HEK293 (cell line): Measurements from ENCODE around the gene TRAK1.

Experiments
- CTCF ChIA-PET: fragments of 350-600 bp; formaldehyde crosslinking; extraction: SDS; loops from one replicate; lab custom pipeline; 2021; ENCODE audit warnings: antibody characterized with exemption; lab: Yijun Ruan, JAX
- POLR2A ChIA-PET: fragments of 300-600 bp; formaldehyde crosslinking; extraction: SDS; loops from one replicate; lab custom pipeline; 2020; ENCODE audit warnings: antibody characterized with exemption, inconsistent platforms; lab: Yijun Ruan, JAX
- H3K27ac ChIP-seq: fragments of 200-500 bp; sonication (Bioruptor generic); 2 replicates; pipeline ENCODE4 v1.5.1; 2014; ENCODE audit warnings: low read depth, low read length, control low read depth, inconsistent platforms; ENCODE audit errors: extremely low read depth
- H3K36me3 ChIP-seq, 2 experiments: fragments of 200-500 bp in 1 of 2; sonication (Bioruptor generic) in 1 of 2; 1 replicate in 1 of 2; 2 replicates in 1 of 2; pipeline ENCODE4 v1.5.1; 2014 to 2017; ENCODE audit warnings: inconsistent platforms in 2 of 2, low read length in 2 of 2; ENCODE audit not compliant: control insufficient read depth in 2 of 2, insufficient read depth in 1 of 2
- H3K4me1 ChIP-seq: fragments of 200-500 bp; sonication (Bioruptor generic); 2 replicates; pipeline ENCODE4 v1.5.1; 2014; ENCODE audit warnings: mild to moderate bottlenecking, low read length, inconsistent platforms; ENCODE audit not compliant: control insufficient read depth, insufficient read depth
- H3K4me3 ChIP-seq: 2 replicates; pipeline ENCODE4 v1.5.1; 2011; ENCODE audit warnings: low read depth, mild to moderate bottlenecking, control low read depth, low read length, moderate library complexity
- H3K9me3 ChIP-seq: fragments of 200-500 bp; sonication (Bioruptor generic); 2 replicates; pipeline ENCODE4 v1.5.1; 2014; ENCODE audit warnings: low read depth, low read length, inconsistent platforms; ENCODE audit not compliant: control insufficient read depth, insufficient read depth
- CTCF ChIP-seq: fragments of 450-650 bp; formaldehyde crosslinking; IDR thresholded peaks from 2 replicates; pipeline ENCODE4 v1.5.1; 2016; ENCODE audit warnings: missing biosample characterization, missing genetic modification characterization
- EGR2 ChIP-seq: fragments of 450-650 bp; formaldehyde crosslinking; IDR thresholded peaks from 2 replicates; pipeline ENCODE4 v1.5.1; 2016; ENCODE audit warnings: low read depth, missing biosample characterization, missing genetic modification characterization
- GLIS1 ChIP-seq: fragments of 450-650 bp; formaldehyde crosslinking; IDR thresholded peaks from 2 replicates; pipeline ENCODE4 v1.5.1; 2016; ENCODE audit warnings: missing biosample characterization, missing genetic modification characterization
- SCRT1 ChIP-seq: fragments of 450-650 bp; formaldehyde crosslinking; IDR thresholded peaks from 2 replicates; pipeline ENCODE4 v1.5.1; 2016; ENCODE audit warnings: missing biosample characterization, missing genetic modification characterization, borderline replicate concordance
- ZBTB17 ChIP-seq: fragments of 450-650 bp; formaldehyde crosslinking; IDR thresholded peaks from 2 replicates; pipeline ENCODE4 v1.5.1; 2016; ENCODE audit warnings: missing biosample characterization, missing genetic modification characterization
- ZBTB21 ChIP-seq: fragments of 450-650 bp; formaldehyde crosslinking; IDR thresholded peaks from 2 replicates; pipeline ENCODE4 v1.5.1; 2017; ENCODE audit warnings: missing biosample characterization, missing genetic modification characterization
- ZBTB7A ChIP-seq: fragments of 450-650 bp; formaldehyde crosslinking; IDR thresholded peaks from 2 replicates; pipeline ENCODE4 v1.5.1; 2016; ENCODE audit warnings: low read depth, missing biosample characterization, missing genetic modification characterization
- ZBTB8A ChIP-seq: fragments of 450-650 bp; formaldehyde crosslinking; IDR thresholded peaks from 2 replicates; pipeline ENCODE4 v1.5.1; 2016; ENCODE audit warnings: missing biosample characterization, missing genetic modification characterization
- ZNF10 ChIP-seq: fragments of 450-650 bp; formaldehyde crosslinking; IDR thresholded peaks from 2 replicates; pipeline ENCODE4 v1.5.1; 2017; ENCODE audit warnings: missing biosample characterization, missing genetic modification characterization
- ZNF221 ChIP-seq: fragments of 450-650 bp; formaldehyde crosslinking; IDR thresholded peaks from 2 replicates; pipeline ENCODE4 v1.5.1; 2017; ENCODE audit warnings: missing biosample characterization, missing genetic modification characterization, borderline replicate concordance
- ZNF23 ChIP-seq: fragments of 450-650 bp; formaldehyde crosslinking; IDR thresholded peaks from 2 replicates; pipeline ENCODE4 v1.5.1; 2016; ENCODE audit warnings: missing biosample characterization, missing genetic modification characterization, borderline replicate concordance
- ZNF292 ChIP-seq: fragments of 450-650 bp; formaldehyde crosslinking; IDR thresholded peaks from 2 replicates; pipeline ENCODE4 v1.5.1; 2016; ENCODE audit warnings: low read depth, missing biosample characterization, missing genetic modification characterization, borderline replicate concordance
- ZNF302 ChIP-seq: fragments of 450-650 bp; formaldehyde crosslinking; IDR thresholded peaks from 2 replicates; pipeline ENCODE4 v1.5.1; 2016; ENCODE audit warnings: missing biosample characterization, missing genetic modification characterization, low read depth
- ZNF350 ChIP-seq: fragments of 450-650 bp; formaldehyde crosslinking; IDR thresholded peaks from 2 replicates; pipeline ENCODE4 v1.5.0; 2017; ENCODE audit warnings: missing biosample characterization, mild to moderate bottlenecking, missing genetic modification characterization
- ZNF518A ChIP-seq: fragments of 450-650 bp; formaldehyde crosslinking; conservative IDR thresholded peaks from 2 replicates; pipeline ENCODE4 v1.5.1; 2016; ENCODE audit warnings: low read depth, missing biosample characterization, missing genetic modification characterization
- ZNF555 ChIP-seq: fragments of 450-650 bp; formaldehyde crosslinking; conservative IDR thresholded peaks from 2 replicates; pipeline ENCODE4 v1.5.1; 2017; ENCODE audit warnings: missing biosample characterization, mild to moderate bottlenecking, missing genetic modification characterization, inconsistent platforms
- ZNF623 ChIP-seq: fragments of 450-650 bp; formaldehyde crosslinking; IDR thresholded peaks from 2 replicates; pipeline ENCODE4 v1.5.1; 2016; ENCODE audit warnings: missing biosample characterization, missing genetic modification characterization
- ZNF654 ChIP-seq: fragments of 450-650 bp; formaldehyde crosslinking; IDR thresholded peaks from 2 replicates; pipeline ENCODE4 v1.5.1; 2016; ENCODE audit warnings: low read depth, missing biosample characterization, missing genetic modification characterization
- ZNF692 ChIP-seq: fragments of 450-650 bp; formaldehyde crosslinking; IDR thresholded peaks from 2 replicates; pipeline ENCODE4 v1.5.1; 2016; ENCODE audit warnings: missing biosample characterization, missing genetic modification characterization
- ZNF701 ChIP-seq: fragments of 450-650 bp; formaldehyde crosslinking; IDR thresholded peaks from 2 replicates; pipeline ENCODE4 v1.5.1; 2016; ENCODE audit warnings: missing biosample characterization, missing genetic modification characterization
- ZNF707 ChIP-seq: fragments of 450-650 bp; formaldehyde crosslinking; IDR thresholded peaks from 2 replicates; pipeline ENCODE4 v1.5.1; 2016; ENCODE audit warnings: missing biosample characterization, missing genetic modification characterization
- ZNF777 ChIP-seq: fragments of 450-650 bp; formaldehyde crosslinking; IDR thresholded peaks from 2 replicates; pipeline ENCODE4 v1.5.1; 2017; ENCODE audit warnings: missing biosample characterization, missing genetic modification characterization, borderline replicate concordance
- ZNF837 ChIP-seq: fragments of 450-650 bp; formaldehyde crosslinking; IDR thresholded peaks from 2 replicates; pipeline ENCODE4 v1.5.1; 2016; ENCODE audit warnings: missing biosample characterization, missing genetic modification characterization
- ZSCAN30 ChIP-seq: fragments of 450-650 bp; IDR thresholded peaks from 2 replicates; pipeline ENCODE4 v1.5.1; 2018; ENCODE audit warnings: missing biosample characterization, mild to moderate bottlenecking, missing genetic modification characterization, moderate library complexity

The TRAK1 gene

GRCh38 chr3:42189736-42190135, 98.6 kb downstream of the TRAK1 start (continued):
- TF ChIP-seq ZNF707 (tag by site-specific recombination), result no peak
- 0 out of 2 replicates have a peak, but pooled peaks have one; percentile 27 for TF ChIP-seq ZBTB8A (tag by site-specific recombination)
- no peak for TF ChIP-seq ZNF302

GRCh38 chr3:42190701-42191442, 99.7 kb downstream of the TRAK1 start:
- TF ChIP-seq ZNF777 (tag by site-specific recombination) (no peak), EGR2 (no peak), ZNF654 (tag by site-specific recombination) (peak; percentile 50), ZNF10 (no peak), ZNF555 (tag by site-specific recombination) (no peak), ZNF692 (tag by site-specific recombination) (no peak), GLIS1 (no peak), ZNF23 (tag by site-specific recombination) (no peak), ZBTB17 (tag by site-specific recombination) (peak; percentile 55; the same call in 1 of the 2 replicates), ZSCAN30 (tag by site-specific recombination) (no peak), ZNF837 (tag by site-specific recombination) (no peak), ZBTB7A (no peak), ZNF292 (tag by site-specific recombination) (no peak), CTCF (peak; percentile 74), ZNF221 (tag by site-specific recombination) (no peak), ZNF350 (tag by site-specific recombination) (no peak), ZNF707 (tag by site-specific recombination) (no peak), SCRT1 (tag by site-specific recombination) (peak; percentile 46; the same call in 1 of the 2 replicates), ZBTB21 (no peak), ZNF518A (tag by site-specific recombination) (no peak), ZNF623 (no peak), ZNF701 (tag by site-specific recombination) (no peak)
- TF ChIP-seq, all 188 proteins: peak for 4
- H3K4me1 ChIP-seq, result no peaks in the 10 kb centered on the region
- CTCF ChIA-PET, result interaction anchor here (0.5 to 4.1 kb wide), 35 partner anchors 8 to 1864 kb away, joined by 3 to 83 read pairs (median 5); no protein-coding TSS in a partner anchor
- H3K27ac ChIP-seq, result no peak overlapping the region
- H3K4me3 ChIP-seq, result no peak overlapping the region
- H3K9me3 ChIP-seq, result no peaks in the 10 kb centered on the region
- POLR2A ChIA-PET, result interaction anchor here (0.6 kb wide), 1 partner anchor 250 kb away, joined by 3 read pairs; no protein-coding TSS in a partner anchor
- peaks cover 0 to 54% of the 10 kb centered on the region in 2 experiments; a peak in 1 of 3 replicates for H3K36me3 ChIP-seq
